ENCODE measurements around the gene ERGIC1.

ERGIC1 gene

DNA sequence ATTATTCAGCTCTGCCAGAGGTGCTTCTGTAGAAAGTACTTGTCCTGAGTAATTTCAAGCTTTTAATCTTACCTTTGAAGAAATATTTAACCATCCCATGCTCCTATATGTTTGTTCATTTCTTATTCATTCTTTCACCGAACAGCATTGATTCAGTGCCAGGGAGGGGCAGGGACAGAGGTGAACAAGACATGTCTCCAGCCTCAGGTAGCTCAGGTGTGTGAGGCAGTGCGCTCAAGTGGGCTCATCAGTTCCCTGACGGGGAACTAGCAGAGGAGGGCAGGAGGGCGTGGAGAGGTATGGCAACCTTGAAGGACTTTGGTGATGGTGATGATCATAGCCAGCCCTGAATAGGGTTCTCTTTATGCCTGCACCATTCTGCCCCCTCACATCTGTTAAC is 25.9 kb downstream of the ERGIC1 start:
- H3K27me3 ChIP-seq (ENCODE audit: control insufficient read depth, low read length) = no peaks in the 10 kb centered on the region
- H3K4me2 ChIP-seq (ENCODE audit: low read length) = no peak overlapping the region
- H4K20me1 ChIP-seq (ENCODE audit: control insufficient read depth, insufficient read depth, low read depth, low read length) = peaks cover 5% of the 10 kb centered on the region; the same call in 1 of the 2 replicates
- no peaks in the 10 kb centered on the region for H3K9me3 ChIP-seq (ENCODE audit: control insufficient read depth, insufficient read depth, low read length)
- H3K4me3 ChIP-seq (ENCODE audit: low read length) = no peak overlapping the region
- no peaks in the 10 kb centered on the region for H3K36me3 ChIP-seq (ENCODE audit: control insufficient read depth, low read length)
- no peaks in the 10 kb centered on the region for H3F3A ChIP-seq (ENCODE audit: control insufficient read depth, insufficient read depth)
- TF ChIP-seq EZH2phosphoT487 (IDR thresholded peaks at IDR 0.05; ENCODE audit: borderline replicate concordance, low read length) = no peak
- TF ChIP-seq, protein P1, sequence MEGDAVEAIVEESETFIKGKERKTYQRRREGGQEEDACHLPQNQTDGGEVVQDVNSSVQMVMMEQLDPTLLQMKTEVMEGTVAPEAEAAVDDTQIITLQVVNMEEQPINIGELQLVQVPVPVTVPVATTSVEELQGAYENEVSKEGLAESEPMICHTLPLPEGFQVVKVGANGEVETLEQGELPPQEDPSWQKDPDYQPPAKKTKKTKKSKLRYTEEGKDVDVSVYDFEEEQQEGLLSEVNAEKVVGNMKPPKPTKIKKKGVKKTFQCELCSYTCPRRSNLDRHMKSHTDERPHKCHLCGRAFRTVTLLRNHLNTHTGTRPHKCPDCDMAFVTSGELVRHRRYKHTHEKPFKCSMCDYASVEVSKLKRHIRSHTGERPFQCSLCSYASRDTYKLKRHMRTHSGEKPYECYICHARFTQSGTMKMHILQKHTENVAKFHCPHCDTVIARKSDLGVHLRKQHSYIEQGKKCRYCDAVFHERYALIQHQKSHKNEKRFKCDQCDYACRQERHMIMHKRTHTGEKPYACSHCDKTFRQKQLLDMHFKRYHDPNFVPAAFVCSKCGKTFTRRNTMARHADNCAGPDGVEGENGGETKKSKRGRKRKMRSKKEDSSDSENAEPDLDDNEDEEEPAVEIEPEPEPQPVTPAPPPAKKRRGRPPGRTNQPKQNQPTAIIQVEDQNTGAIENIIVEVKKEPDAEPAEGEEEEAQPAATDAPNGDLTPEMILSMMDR (IDR thresholded peaks at IDR 0.05; ENCODE audit: low read depth, low read length, poor library complexity, severe bottlenecking) = no peak
- peaks cover 13% of the 10 kb centered on the region for H3K79me2 ChIP-seq (ENCODE audit: control insufficient read depth, low read length)
- H3K27ac ChIP-seq (ENCODE audit: low read depth, low read length) = no peak overlapping the region
- H3K9me2 ChIP-seq (replicated peaks; ENCODE audit: control insufficient read depth, low read length) = no peaks in the 10 kb centered on the region
- H3K4me1 ChIP-seq (ENCODE audit: control insufficient read depth, low read length) = no peaks in the 10 kb centered on the region

- no peak overlapping the region for H3K4me3 ChIP-seq (ENCODE audit: low read length)
- no peaks in the 10 kb centered on the region for H3K9me3 ChIP-seq (ENCODE audit: control insufficient read depth, insufficient read depth, low read length)
- no peak overlapping the region for H3K27ac ChIP-seq (ENCODE audit: low read depth, low read length)
- TF ChIP-seq EZH2phosphoT487 (IDR thresholded peaks at IDR 0.05; ENCODE audit: borderline replicate concordance, low read length) = no peak
- TF ChIP-seq, protein P1 (IDR thresholded peaks at IDR 0.05; ENCODE audit: low read depth, low read length, poor library complexity, severe bottlenecking) = no peak
- H3K4me2 ChIP-seq (ENCODE audit: low read length) = no peak overlapping the region
- H3K79me2 ChIP-seq (ENCODE audit: control insufficient read depth, low read length) = peaks cover 11% of the 10 kb centered on the region; the same call in 1 of the 2 replicates
- H3K27me3 ChIP-seq (ENCODE audit: control insufficient read depth, low read length) = no peaks in the 10 kb centered on the region
- no peaks in the 10 kb centered on the region for H3K36me3 ChIP-seq (ENCODE audit: control insufficient read depth, low read length)
- peaks cover 5% of the 10 kb centered on the region; the same call in 1 of the 2 replicates for H4K20me1 ChIP-seq (ENCODE audit: control insufficient read depth, insufficient read depth, low read depth, low read length)
- no peaks in the 10 kb centered on the region for H3K4me1 ChIP-seq (ENCODE audit: control insufficient read depth, low read length)
- no peaks in the 10 kb centered on the region for H3K9me2 ChIP-seq (replicated peaks; ENCODE audit: control insufficient read depth, low read length)
- H3F3A ChIP-seq (ENCODE audit: control insufficient read depth, insufficient read depth) = no peaks in the 10 kb centered on the region
Measured at GRCh38 chr5:172860520-172861443, 26.7 kb downstream of the ERGIC1 start.

DNA sequence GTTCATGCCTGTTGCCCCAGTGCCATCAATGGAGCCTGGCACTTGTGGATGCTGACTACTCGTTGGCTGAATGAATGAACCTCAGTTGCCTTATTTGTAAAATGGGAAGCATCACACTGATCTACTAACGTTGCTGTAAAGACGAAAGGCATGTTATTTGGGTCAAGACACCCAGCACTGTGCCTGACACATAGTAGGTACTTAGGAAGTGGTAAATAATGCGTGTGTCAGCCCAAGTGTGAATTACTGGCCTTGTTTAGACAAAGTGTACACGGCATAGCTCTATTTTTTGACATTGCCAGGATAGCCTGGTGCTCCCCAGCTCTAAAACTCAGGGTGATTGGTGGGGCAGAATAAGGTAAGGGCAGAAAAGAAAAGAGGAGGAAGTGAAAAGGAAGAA is 27.4 kb downstream of the ERGIC1 start:
- Histone ChIP-seq H3K4me2 (ENCODE audit: low read length) (no peak overlapping the region), H3F3A (ENCODE audit: control insufficient read depth, insufficient read depth) (no peaks in the 10 kb centered on the region)
- TF ChIP-seq, protein P1 (IDR thresholded peaks at IDR 0.05; ENCODE audit: low read depth, low read length, poor library complexity, severe bottlenecking) = no peak
- TF ChIP-seq EZH2phosphoT487 (IDR thresholded peaks at IDR 0.05; ENCODE audit: borderline replicate concordance, low read length) = no peak

More for the DNA sequence above, 27.4 kb downstream of the ERGIC1 start:
- Histone ChIP-seq H3K27ac (ENCODE audit: low read depth, low read length) (no peak overlapping the region), H3K36me3 (ENCODE audit: control insufficient read depth, low read length) (no peaks in the 10 kb centered on the region), H4K20me1 (ENCODE audit: control insufficient read depth, insufficient read depth, low read depth, low read length) (no peaks in the 10 kb centered on the region), H3K4me3 (ENCODE audit: low read length) (no peak overlapping the region), H3K9me2 (replicated peaks; ENCODE audit: control insufficient read depth, low read length) (no peaks in the 10 kb centered on the region), H3K79me2 (ENCODE audit: control insufficient read depth, low read length) (peaks cover 11% of the 10 kb centered on the region; the same call in 1 of the 2 replicates), H3K9me3 (ENCODE audit: control insufficient read depth, insufficient read depth, low read length) (no peaks in the 10 kb centered on the region), H3K4me1 (ENCODE audit: control insufficient read depth, low read length) (no peaks in the 10 kb centered on the region), H3K27me3 (ENCODE audit: control insufficient read depth, low read length) (no peaks in the 10 kb centered on the region)
